GM12878 (cell line): ENCODE measurements around the gene RBMS3.

ENCODE experiments used
- HCFC1 ChIP-seq: fragments of 150-350 bp; IDR thresholded peaks from 2 replicates; pipeline ENCODE4 v1.6.1; 2014; ENCODE audit warnings: low read length
- IRF3 ChIP-seq: fragments of 450-650 bp; IDR thresholded peaks from 2 replicates; pipeline ENCODE4 v1.6.1; 2014; ENCODE audit warnings: mild to moderate bottlenecking
- TCF7 ChIP-seq: IDR thresholded peaks from 2 replicates; pipeline ENCODE4 v1.6.1; 2014; ENCODE audit warnings: antibody characterized with exemption, borderline replicate concordance
- YY1 ChIP-seq: IDR thresholded peaks from 2 replicates; pipeline ENCODE4 v1.6.1; 2011; ENCODE audit warnings: low read depth, mild to moderate bottlenecking, low read length
- ZZZ3 ChIP-seq: IDR thresholded peaks from 2 replicates; pipeline ENCODE4 v1.6.1; 2011; ENCODE audit warnings: low read depth; ENCODE audit not compliant: control insufficient read depth, insufficient read length
- TF ChIP-seq, protein P1 (sequence below), 3 experiments: IDR thresholded peaks in 2 of 3; conservative IDR thresholded peaks in 1 of 3; 2 replicates each; pipeline ENCODE4 v1.5.1; 2011; ENCODE audit warnings: low read depth in 3 of 3, low read length in 3 of 3, mild to moderate bottlenecking in 3 of 3, control low read depth in 2 of 3, moderate library complexity in 2 of 3, inconsistent platforms in 1 of 3, mixed read lengths in 1 of 3; ENCODE audit not compliant: control insufficient read depth in 2 of 3, insufficient read depth in 1 of 3; ENCODE audit errors: extremely low read depth in 1 of 3
- TF ChIP-seq, protein P2 (sequence below): IDR thresholded peaks from 2 replicates; pipeline ENCODE4 v1.6.1; 2012; ENCODE audit warnings: low read depth, low read length, improper control_type of control experiment

GRCh38 chr3:29331456-29332194, 50.8 kb downstream of the RBMS3 start:
- TF ChIP-seq IRF3 (no peak), TCF7 (no peak), YY1 (no peak), HCFC1 (no peak), ZZZ3 (no peak)
- TF ChIP-seq, protein P1, sequence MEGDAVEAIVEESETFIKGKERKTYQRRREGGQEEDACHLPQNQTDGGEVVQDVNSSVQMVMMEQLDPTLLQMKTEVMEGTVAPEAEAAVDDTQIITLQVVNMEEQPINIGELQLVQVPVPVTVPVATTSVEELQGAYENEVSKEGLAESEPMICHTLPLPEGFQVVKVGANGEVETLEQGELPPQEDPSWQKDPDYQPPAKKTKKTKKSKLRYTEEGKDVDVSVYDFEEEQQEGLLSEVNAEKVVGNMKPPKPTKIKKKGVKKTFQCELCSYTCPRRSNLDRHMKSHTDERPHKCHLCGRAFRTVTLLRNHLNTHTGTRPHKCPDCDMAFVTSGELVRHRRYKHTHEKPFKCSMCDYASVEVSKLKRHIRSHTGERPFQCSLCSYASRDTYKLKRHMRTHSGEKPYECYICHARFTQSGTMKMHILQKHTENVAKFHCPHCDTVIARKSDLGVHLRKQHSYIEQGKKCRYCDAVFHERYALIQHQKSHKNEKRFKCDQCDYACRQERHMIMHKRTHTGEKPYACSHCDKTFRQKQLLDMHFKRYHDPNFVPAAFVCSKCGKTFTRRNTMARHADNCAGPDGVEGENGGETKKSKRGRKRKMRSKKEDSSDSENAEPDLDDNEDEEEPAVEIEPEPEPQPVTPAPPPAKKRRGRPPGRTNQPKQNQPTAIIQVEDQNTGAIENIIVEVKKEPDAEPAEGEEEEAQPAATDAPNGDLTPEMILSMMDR (IDR thresholded peaks at IDR 0.05 in 2 of 3, conservative IDR thresholded peaks at IDR 0.05 in 1 of 3; ENCODE audit: control insufficient read depth in 2 of 3, extremely low read depth in 1 of 3, insufficient read depth in 1 of 3, low read depth in 3 of 3, low read length in 3 of 3), result no peak
- TF ChIP-seq, protein P2, sequence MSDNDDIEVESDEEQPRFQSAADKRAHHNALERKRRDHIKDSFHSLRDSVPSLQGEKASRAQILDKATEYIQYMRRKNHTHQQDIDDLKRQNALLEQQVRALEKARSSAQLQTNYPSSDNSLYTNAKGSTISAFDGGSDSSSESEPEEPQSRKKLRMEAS, result no peak
